Neural cell (in vitro differentiated cells): ENCODE results near the gene SNX21.

Source experiments
- CTCF ChIP-seq: fragments of 450-650 bp; IDR thresholded peaks from 2 replicates; pipeline ENCODE4 v1.5.1; 2014; ENCODE audit warnings: antibody characterized with exemption, mild to moderate bottlenecking, moderate library complexity; ENCODE audit not compliant: poor library complexity, severe bottlenecking
- MXI1 ChIP-seq: fragments of 450-650 bp; conservative IDR thresholded peaks from 2 replicates; pipeline ENCODE4 v1.6.1; 2014; ENCODE audit warnings: antibody characterized with exemption, mild to moderate bottlenecking; ENCODE audit not compliant: poor library complexity, severe bottlenecking
- POLR2AphosphoS5 ChIP-seq: IDR thresholded peaks from 2 replicates; pipeline ENCODE4 v1.6.1; 2012

- no peak for TF ChIP-seq POLR2AphosphoS5
- no peak for TF ChIP-seq MXI1
- no peak for TF ChIP-seq CTCF
These were observed 32.9 kb downstream of the SNX21 start for GRCh38 chr20:45866454-45866853.
